ENCODE data around the gene IFNA17.
"Not testable (repeated sequence)": the region's sequence is repeated elsewhere in the genome, so short reads cannot be mapped to it uniquely, and the experiment has no call there.

Gene IFNA17

DNA sequence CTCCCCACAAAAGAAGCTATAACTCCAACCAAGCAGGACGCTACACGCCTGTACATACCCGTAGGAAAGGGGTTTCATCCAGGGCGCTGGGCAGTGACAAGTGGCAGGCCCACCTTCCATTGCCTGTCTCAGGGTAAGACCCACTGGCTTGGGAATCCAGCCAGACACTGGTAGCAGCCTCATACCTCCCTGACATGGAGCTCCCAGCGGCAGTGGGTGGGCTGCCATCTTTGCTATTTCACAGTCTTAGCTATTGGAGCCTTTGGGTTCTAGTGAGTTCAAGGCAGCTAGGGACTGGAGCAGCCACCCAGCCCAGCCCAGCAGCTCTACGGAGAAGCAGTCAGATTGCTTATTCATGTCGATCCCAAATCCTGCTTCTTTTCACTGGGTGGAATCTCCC is 17.7 kb downstream of the IFNA17 start:
- Histone ChIP-seq H3K27me3 (no peaks in the 10 kb centered on the region), H3K4me1 (no peaks in the 10 kb centered on the region), H3K4me3 (ENCODE audit: low read depth, low read length) (no peak overlapping the region), H3K36me3 (no peaks in the 10 kb centered on the region), H3K9me3 (no peaks in the 10 kb centered on the region)
- TF ChIP-seq, protein P1, sequence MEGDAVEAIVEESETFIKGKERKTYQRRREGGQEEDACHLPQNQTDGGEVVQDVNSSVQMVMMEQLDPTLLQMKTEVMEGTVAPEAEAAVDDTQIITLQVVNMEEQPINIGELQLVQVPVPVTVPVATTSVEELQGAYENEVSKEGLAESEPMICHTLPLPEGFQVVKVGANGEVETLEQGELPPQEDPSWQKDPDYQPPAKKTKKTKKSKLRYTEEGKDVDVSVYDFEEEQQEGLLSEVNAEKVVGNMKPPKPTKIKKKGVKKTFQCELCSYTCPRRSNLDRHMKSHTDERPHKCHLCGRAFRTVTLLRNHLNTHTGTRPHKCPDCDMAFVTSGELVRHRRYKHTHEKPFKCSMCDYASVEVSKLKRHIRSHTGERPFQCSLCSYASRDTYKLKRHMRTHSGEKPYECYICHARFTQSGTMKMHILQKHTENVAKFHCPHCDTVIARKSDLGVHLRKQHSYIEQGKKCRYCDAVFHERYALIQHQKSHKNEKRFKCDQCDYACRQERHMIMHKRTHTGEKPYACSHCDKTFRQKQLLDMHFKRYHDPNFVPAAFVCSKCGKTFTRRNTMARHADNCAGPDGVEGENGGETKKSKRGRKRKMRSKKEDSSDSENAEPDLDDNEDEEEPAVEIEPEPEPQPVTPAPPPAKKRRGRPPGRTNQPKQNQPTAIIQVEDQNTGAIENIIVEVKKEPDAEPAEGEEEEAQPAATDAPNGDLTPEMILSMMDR (IDR thresholded peaks at IDR 0.05; ENCODE audit: low read depth, low read length), result no peak
- no peak for DNase-seq

GRCh38 chr9:21207043-21207442 is 21.0 kb downstream of the IFNA17 start, which contains the start of gene IFNA10:
Gene IFNA10 (minus strand): TSS chr9:21207143. CDS start chr9:21207097, 46 bp downstream.
- DNase-seq; H3K36me3 ChIP-seq; H3K27me3 ChIP-seq; H3K4me3 ChIP-seq (ENCODE audit: low read depth, low read length); H3K9me3 ChIP-seq; H3K4me1 ChIP-seq: not testable (repeated sequence)

GRCh38 chr9:21205204-21205603 is 22.8 kb downstream of the IFNA17 start:
- TF ChIP-seq, protein P1 (IDR thresholded peaks at IDR 0.05; ENCODE audit: low read depth, low read length), result no peak
- no peak for DNase-seq
- Histone ChIP-seq H3K4me3 (ENCODE audit: low read depth, low read length) (no peak overlapping the region), H3K4me1 (no peaks in the 10 kb centered on the region), H3K9me3 (no peaks in the 10 kb centered on the region), H3K27me3 (no peaks in the 10 kb centered on the region), H3K36me3 (no peaks in the 10 kb centered on the region)

DNA sequence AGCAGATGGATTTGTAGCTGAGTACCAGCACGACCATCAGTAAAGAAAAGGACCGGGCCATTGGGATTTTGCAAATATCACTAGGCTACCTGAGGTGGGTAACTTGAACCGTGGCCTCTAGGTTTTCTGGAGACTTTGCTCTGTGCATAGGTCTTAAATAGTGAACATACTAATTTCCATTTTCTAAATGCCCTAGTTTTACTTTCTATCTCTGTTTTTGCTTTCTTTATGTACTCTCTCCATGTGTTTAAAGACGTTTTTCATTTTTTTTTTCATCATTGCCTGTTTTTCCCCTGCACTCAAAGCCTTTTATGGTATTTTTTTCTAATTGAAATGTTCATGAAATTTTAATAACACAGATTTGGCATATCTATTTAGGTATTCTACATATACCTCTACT is 25.9 kb downstream of the IFNA17 start, which contains the start of gene IFNA7:
IFNA7 (minus strand) TSS at position 101 of the 400 bp plus-strand sequence; CDS start at position 61, 40 bp downstream.
- not testable (repeated sequence) for H3K36me3 ChIP-seq

DNA sequence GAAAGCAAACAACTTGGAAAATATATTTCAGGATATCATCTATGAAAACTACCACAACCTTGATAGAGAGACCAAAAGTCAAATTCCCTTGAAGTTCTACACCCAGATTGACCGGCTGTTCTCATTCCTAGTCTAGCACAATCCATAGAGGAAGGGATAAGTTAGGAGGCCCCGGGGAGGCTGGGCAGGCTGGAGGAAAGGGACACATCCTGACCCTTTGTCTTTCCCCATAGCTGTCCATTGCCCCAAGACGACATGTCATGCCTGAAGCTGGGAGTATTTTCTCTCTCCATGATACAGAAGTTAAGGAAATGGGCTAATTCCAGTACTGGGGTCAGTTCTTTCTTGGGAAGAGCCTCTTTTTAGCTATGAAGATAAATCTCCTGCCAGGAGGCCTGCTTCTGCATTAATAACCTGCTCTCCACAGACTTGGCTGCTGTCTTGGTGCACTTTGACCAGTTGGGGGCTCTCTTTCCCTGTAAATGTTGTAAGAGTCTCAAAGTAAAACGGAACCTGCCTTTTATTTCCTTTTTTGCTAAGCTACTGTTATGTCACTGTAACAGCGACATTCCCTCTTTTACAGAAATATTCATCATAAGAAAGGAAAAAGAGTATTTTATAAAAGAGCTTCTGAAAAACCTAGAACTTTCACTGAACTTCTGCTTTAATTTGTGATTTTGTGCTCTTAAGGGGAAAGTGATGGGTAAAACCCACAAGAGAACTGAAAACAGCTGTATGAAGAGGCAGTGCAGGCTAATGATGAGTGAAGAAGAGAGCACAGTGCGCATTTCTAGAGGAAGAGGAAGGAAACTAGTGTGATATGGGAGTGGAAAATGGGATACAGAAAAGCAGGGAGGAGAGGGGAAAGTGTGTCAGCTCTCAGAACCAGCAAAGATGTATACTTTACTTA is 32.9 kb downstream of the IFNA17 start:
- TF ChIP-seq, protein P1 (IDR thresholded peaks at IDR 0.05; ENCODE audit: low read depth, low read length), result peak; percentile 56
- DNase-seq; H3K36me3 ChIP-seq; H3K27me3 ChIP-seq; H3K9me3 ChIP-seq; H3K4me3 ChIP-seq (ENCODE audit: low read depth, low read length); H3K4me1 ChIP-seq: not testable (repeated sequence)

More for the DNA sequence above, 25.9 kb downstream of the IFNA17 start, which contains the start of gene IFNA7:
- H3K27me3 ChIP-seq; H3K9me3 ChIP-seq; H3K4me1 ChIP-seq; H3K4me3 ChIP-seq (ENCODE audit: low read depth, low read length); DNase-seq: not testable (repeated sequence)

DNA sequence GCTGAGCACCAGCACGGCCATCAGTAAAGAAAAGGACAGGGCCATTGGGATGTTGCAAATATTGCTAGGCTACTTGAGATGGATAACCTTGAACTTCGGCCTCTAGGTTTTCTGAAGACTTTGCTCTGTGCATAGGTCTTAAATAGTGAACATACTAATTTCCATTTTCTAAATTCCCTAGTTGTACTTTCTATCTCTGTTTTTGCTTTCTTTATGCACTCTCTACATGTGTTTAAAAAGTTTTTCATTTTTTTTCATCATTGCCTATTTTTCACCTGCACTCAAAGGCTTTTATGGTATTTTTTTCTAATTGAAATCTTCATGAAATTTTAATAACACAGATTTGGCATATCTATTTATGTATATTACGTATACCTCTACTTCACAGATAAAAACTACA is 40.5 kb downstream of the IFNA17 start, which contains the start of gene IFNA4:
IFNA4 (minus strand) TSS at position 101 of the 400 bp plus-strand sequence; CDS start at position 45, 56 bp downstream.
- not testable (repeated sequence) for H3K4me3 ChIP-seq (ENCODE audit: low read depth, low read length); H3K27me3 ChIP-seq; DNase-seq; H3K36me3 ChIP-seq; H3K9me3 ChIP-seq; H3K4me1 ChIP-seq

DNA sequence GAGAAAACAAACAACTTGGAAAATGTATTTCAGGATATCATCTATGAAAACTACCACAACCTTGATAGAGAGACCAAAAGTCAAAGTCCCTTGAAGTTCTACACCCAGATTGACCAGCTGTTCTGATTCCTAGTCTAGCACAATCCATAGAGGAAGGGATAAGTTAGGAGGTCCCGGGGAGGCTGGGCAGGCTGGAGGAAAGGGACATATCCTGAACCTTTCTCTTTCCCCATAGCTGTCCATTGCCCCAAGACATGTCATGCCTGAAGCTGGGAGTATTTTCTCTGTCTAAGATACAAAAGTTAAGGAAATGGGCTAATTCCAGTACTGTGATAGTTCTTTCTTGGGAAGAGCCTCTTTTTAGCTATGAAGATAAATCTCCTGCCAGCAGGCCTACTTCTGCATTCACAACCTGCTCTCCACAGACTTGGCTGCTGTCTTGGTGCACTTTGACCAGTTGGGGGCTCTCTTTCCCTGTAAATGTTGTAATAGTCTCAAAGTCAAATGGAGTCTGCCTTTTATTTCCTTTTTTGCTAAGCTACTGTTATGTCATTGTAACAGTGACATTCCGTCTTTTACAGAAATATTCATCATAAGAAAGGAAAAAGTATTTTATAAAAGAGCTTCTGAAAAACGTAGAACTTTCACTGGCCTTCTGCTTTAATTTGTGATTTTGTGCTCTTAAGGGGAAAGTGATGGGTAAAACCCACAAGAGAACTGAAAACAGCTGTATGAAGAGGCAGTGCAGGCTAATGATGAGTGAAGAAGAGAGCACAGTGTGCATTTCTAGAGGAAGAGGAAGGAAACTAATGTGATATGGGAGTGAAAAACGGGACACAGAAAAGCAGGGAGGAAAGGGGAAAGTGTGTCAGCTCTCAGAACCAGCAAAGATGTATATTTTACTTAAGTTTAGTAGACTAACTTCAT is 44.9 kb downstream of the IFNA17 start:
- H3K4me1 ChIP-seq; H3K9me3 ChIP-seq; H3K4me3 ChIP-seq (ENCODE audit: low read depth, low read length); H3K27me3 ChIP-seq; H3K36me3 ChIP-seq; DNase-seq: not testable (repeated sequence)
- TF ChIP-seq, protein P1 (IDR thresholded peaks at IDR 0.05; ENCODE audit: low read depth, low read length), result peak; percentile 57

All from BE2C (cell line).